HS-5 (cell line): Measurements from ENCODE around the gene NDUFS1.
"Not testable (repeated sequence)": the region's sequence is repeated elsewhere in the genome, so short reads cannot be mapped to it uniquely, and the experiment has no call there.

Experiments used
- DNase-seq: peaks from one replicate; pipeline ENCODE4 v3.0.0-alpha.2; 2012; ENCODE audit warnings: low read depth

The NDUFS1 gene

DNA sequence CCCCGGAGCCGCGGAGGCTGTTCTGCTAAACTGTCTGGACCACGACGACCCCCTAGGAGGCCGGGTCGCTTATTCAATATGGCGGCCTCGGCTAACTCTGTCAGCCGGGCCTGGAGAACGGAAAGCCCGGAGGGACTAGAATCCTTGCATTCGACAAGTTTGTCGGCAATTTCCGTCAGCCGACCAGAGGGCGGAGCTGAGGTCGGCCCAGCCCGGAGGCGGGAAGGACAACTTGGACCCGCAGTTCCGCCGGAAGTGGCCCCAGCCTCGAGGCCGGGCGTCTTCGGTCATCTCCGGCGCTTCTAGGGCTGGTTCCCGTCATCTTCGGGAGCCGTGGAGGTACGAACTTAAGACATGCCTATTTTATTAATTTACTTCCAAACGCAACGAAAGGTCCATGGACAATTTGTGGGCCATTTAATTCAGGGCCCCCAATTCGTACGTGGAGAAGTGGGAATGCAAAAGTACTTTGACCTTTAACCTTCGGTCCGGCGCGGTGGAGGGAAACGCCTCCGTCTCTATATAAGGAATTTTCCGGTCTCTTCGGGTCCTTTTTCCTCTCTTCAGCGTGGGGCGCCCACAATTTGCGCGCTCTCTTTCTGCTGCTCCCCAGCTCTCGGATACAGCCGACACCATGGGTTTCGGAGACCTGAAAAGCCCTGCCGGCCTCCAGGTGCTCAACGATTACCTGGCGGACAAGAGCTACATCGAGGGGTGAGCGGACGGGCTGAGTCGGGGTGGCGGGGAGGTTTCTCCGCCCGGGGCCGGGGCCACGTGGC, at the start of gene NDUFS1, which contains the start of gene EEF1B2:
NDUFS1 (minus strand) TSS at position 99 of the 779 bp plus-strand sequence. CDS start 5,766 bp downstream, outside the sequence.
EEF1B2 (plus strand) TSS at position 550 of the 779 bp plus-strand sequence; CDS start at position 635, 85 bp downstream.
- DNase-seq: peak; percentile 96

- no peak for DNase-seq
Observed at GRCh38 chr2:206208900-206209299, 49.7 kb upstream of the NDUFS1 start.

- DNase-seq: not testable (repeated sequence)
Observed at GRCh38 chr2:206207316-206207715, 48.1 kb upstream of the NDUFS1 start.

GRCh38 chr2:206204710-206205109, 45.5 kb upstream of the NDUFS1 start:
- no peak for DNase-seq

- DNase-seq: no peak
Observed at GRCh38 chr2:206203331-206203730, 44.1 kb upstream of the NDUFS1 start.

- DNase-seq: no peak
Observed at GRCh38 chr2:206202446-206202845, 43.2 kb upstream of the NDUFS1 start.

- no peak for DNase-seq
Observed at GRCh38 chr2:206201075-206201848, 42.0 kb upstream of the NDUFS1 start.

DNA sequence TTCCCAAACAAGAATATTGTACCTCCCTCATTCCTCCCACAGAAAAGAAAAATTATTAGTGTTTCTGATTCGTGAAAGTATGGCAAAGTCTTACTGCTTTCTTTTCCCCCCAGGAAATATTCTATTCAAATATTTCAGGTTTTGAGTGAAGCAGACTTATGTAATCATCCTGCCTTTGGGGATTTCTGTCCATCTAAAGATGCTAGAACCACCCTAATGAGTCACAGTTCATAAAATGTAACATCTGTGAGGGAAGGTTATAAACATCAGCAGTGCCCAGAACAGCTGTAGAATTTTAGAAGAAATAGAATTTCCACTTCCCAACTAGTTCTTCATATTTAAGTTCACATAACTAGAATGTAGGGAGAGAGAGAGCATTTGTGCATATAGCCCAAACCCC, 39.4 kb upstream of the NDUFS1 start:
- peak; percentile 52 for DNase-seq

GRCh38 chr2:206193671-206194357, 34.6 kb upstream of the NDUFS1 start:
- DNase-seq: no peak

DNA sequence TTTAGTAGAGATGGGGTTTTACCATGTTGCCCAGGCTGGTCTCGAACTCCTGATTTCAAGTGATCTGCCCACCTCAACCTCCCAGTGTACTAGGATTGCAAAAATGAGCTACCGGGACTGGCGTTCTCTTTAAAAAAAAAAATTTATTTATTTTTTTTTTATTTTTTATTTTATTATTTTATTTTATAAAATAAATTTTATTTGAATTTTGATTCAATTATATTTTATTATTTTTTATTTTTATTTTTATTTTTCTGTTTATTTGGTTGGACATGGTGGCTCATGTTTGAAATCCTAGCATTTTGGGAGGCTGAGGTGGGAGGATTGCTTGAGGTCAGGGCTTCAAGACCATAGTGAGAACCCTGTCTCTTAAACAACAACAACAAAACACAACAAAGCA, 32.9 kb upstream of the NDUFS1 start:
- no peak for DNase-seq

- DNase-seq: no peak
Observed at GRCh38 chr2:206190689-206191088, 31.4 kb upstream of the NDUFS1 start.

- DNase-seq: no peak
Observed at GRCh38 chr2:206190111-206190510, 30.9 kb upstream of the NDUFS1 start.

DNA sequence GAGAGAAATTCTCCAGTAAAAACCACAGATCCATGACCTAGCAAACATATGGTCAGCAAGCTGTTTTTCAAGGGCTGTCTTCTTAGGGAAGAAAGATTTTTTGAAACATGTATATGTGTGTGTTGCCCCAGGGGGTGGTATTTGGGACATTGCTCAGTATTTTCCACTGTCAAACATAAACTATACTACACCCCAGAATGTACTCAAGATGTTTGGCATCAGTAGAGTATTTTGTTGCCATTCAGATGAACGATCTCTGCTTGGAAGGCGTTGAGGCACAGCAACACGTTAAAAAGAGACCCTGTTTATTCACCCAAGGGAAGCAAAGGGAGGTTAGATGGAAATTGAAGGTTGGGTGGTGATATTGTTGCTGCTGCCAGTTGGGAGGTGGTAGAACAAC, 30.4 kb upstream of the NDUFS1 start:
- no peak for DNase-seq

GRCh38 chr2:206181526-206181925, 22.3 kb upstream of the NDUFS1 start:
- not testable (repeated sequence) for DNase-seq

- DNase-seq: no peak
Observed at GRCh38 chr2:206176901-206177300, 17.7 kb upstream of the NDUFS1 start.

DNA sequence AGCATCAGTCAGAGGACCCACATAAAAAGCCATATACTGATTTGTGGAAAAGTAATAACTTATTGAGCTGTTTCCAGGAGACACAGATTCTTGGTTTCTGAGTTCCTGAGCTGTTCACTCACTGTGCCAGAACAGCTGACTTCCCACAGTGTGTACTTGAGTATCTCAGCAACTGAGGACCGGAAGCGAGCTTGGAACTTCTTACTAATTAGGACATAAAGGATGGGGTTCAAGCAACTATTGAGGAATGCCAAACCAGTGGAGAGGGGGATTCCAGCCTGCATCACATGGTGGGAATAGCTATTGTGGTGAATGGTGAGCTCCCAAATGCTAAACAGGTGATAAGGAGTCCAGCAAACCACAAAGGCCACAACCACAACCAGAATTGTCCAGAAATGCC, 16.9 kb upstream of the NDUFS1 start:
- no peak for DNase-seq

DNA sequence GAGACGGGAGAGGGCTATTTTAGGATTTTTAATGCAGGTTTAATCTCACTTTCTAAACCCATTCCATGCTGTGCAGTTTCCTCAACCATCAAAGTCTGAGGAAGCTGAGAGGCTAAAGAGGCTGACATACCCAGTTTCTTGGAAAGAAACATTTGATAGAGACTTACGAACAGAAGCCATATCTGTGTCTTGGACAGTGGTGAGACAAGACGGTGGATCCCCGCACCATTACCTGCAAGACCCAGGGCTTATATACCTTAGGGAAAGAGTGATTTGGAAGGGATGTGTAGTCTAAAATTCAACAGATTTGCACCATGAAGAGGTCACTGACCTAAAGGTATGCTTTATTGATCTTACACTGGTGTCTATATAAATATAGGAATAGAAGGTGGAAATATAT, 13.9 kb upstream of the NDUFS1 start:
- DNase-seq: no peak

DNA sequence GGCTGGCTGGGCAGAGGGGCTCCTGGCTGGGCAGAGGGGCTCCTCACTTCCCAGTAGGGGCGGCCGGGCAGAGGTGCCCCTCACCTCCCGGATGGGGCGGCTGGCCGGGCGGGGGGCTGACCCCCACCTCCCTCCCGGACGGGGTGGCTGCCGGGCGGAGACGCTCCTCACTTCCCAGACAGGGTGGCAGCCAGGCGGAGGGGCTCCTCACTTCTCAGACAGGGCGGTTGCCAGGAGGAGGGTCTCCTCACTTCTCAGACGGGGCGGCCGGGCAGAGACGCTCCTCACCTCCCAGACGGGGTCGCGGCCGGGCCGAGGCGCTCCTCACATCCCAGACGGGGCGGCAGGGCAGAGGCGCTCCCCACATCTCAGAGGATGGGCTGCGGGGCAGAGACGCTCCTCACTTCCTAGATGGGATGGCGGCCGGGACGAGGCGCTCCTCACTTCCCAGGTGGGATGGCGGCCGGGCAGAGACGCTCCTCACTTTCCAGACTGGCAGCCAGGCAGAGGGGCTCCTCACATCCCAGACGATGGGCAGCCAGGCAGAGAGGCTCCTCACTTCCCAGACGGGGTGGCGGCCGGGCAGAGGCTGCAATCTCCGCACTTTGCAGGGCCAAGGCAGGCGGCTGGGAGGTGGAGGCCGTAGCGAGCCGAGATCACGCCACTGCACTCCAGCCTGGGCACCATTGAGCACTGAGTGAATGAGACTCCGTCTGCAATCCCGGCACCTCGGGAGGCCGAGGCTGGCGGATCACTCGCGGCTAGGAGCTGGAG, 12.6 kb upstream of the NDUFS1 start:
- not testable (repeated sequence) for DNase-seq

DNA sequence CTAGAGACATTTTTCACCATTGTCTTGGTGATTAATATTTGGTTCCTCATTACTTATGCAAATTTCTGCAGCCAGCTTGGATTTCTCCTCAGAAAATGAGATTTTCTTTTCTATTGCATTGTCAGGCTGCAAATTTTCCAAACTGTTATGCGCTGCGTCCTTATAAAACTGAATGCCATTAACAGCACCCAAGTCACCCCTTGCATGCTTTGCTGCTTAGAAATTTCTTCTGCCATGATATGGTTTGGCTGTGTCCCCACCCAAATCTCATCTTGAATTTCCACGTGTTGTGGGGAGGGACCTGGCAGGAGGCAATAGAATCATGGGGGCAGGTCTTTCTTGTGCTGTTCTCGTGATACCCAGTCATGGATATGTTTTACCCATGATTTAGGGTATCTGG, 9.0 kb upstream of the NDUFS1 start:
- not testable (repeated sequence) for DNase-seq

GRCh38 chr2:206164261-206164862, 5.1 kb upstream of the NDUFS1 start:
- peak; percentile 35 for DNase-seq

DNA sequence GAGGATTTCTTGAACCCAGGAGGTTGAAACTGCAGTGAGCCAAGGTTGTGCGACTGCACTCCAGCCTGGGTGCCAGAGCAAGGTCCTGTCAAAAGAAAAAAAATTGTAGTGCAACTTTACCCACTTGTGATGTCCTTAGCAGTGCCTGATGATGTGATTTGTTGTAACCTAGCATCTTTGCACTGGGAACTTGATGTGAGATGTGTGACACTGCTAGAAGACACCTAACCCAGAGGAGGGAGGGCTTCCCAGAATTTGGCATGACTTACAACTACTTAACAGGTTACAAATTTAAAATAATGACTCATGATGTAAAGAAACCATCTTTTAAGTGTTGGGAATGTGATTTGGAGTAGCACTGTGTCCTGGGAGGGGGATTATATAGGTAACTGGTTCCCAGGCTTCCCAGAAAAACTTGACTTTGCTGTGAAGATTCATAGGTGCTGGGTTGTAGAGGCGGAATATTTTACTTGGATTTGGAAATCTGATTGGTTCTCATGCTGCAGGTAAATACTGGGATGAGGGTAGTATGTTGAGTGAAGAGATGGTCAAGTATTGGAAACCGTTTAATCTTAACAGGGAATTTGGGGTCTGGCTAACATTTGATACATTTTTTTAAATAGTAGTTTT, 4.1 kb upstream of the NDUFS1 start:
- DNase-seq: no peak
